Mesothelial cell of epicardium (in vitro differentiated cells): ENCODE data around the gene WDFY3. TPM values are rescaled to one million over a fixed set of nuclear protein-coding genes. Genes with fewer than 3 reads are reported as not detected.

Experiments used
- DNase-seq, 2 experiments: peaks; one replicate each; pipeline ENCODE4 v3.0.0; 2021; ENCODE audit warnings: low spot score in 2 of 2; ENCODE audit not compliant: unreplicated experiment in 2 of 2
- H3K27ac Mint-ChIP-seq: 2 replicates; pipeline ENCODE4 v1.8.0; 2021; ENCODE audit warnings: mixed read lengths
- H3K27me3 Mint-ChIP-seq: 2 replicates; pipeline ENCODE4 v1.8.0; 2021; ENCODE audit warnings: low read depth, mixed read lengths
- H3K36me3 Mint-ChIP-seq: 2 replicates; pipeline ENCODE4 v1.8.0; 2021; ENCODE audit warnings: mixed read lengths
- H3K4me1 Mint-ChIP-seq: 2 replicates; pipeline ENCODE4 v1.8.0; 2021; ENCODE audit warnings: mixed read lengths
- H3K4me3 Mint-ChIP-seq: 2 replicates; pipeline ENCODE4 v1.8.0; 2021; ENCODE audit warnings: mild to moderate bottlenecking, moderate library complexity, mixed read lengths
- H3K9me3 Mint-ChIP-seq: 2 replicates; pipeline ENCODE4 v1.8.0; 2021; ENCODE audit warnings: mixed read lengths
- CTCF ChIP-seq: fragments of 200-600 bp; sonication (generic); IDR thresholded peaks from one replicate; pipeline ENCODE4 v1.5.0; 2021; ENCODE audit warnings: antibody characterized with exemption; ENCODE audit not compliant: unreplicated experiment
- total RNA-seq: library from RNA; stranded (reverse); gene quantifications from 3 replicates; pipeline ENCODE4 v1.2.1, GENCODE V29; 2021

The WDFY3 gene
- total RNA-seq, 1 donor from 2014 or later, result 115 TPM

GRCh38 chr4:84733343-84734033 lies 233.0 kb downstream of the WDFY3 start:
- Mint-ChIP-seq H3K27ac (no peak overlapping the region), H3K36me3 (peaks cover 35% of the 10 kb centered on the region)
- no peak for DNase-seq

GRCh38 chr4:84730375-84730774 lies 236.1 kb downstream of the WDFY3 start:
- peaks cover 24% of the 10 kb centered on the region for H3K36me3 Mint-ChIP-seq
- no peak overlapping the region for H3K4me3 Mint-ChIP-seq
- H3K27ac Mint-ChIP-seq, result no peak overlapping the region
- H3K9me3 Mint-ChIP-seq, result no peaks in the 10 kb centered on the region
- DNase-seq, result no peak
- H3K4me1 Mint-ChIP-seq, result no peaks in the 10 kb centered on the region
- H3K27me3 Mint-ChIP-seq, result no peaks in the 10 kb centered on the region
- no peak for TF ChIP-seq CTCF

More at GRCh38 chr4:84733343-84734033, 233.0 kb downstream of the WDFY3 start:
- no peak overlapping the region for H3K4me3 Mint-ChIP-seq
- no peaks in the 10 kb centered on the region for H3K9me3 Mint-ChIP-seq
- no peaks in the 10 kb centered on the region for H3K27me3 Mint-ChIP-seq
- no peaks in the 10 kb centered on the region for H3K4me1 Mint-ChIP-seq
- TF ChIP-seq CTCF, result no peak

- H3K36me3 Mint-ChIP-seq, result peaks cover 34% of the 10 kb centered on the region
- H3K27ac Mint-ChIP-seq, result no peak overlapping the region
- no peaks in the 10 kb centered on the region for H3K4me1 Mint-ChIP-seq
- H3K9me3 Mint-ChIP-seq, result no peaks in the 10 kb centered on the region
- no peak overlapping the region for H3K4me3 Mint-ChIP-seq
- TF ChIP-seq CTCF, result no peak
- no peak for DNase-seq
- H3K27me3 Mint-ChIP-seq, result no peaks in the 10 kb centered on the region
These were observed 239.0 kb downstream of the WDFY3 start for GRCh38 chr4:84727491-84727890.

GRCh38 chr4:84726356-84726755 lies 240.1 kb downstream of the WDFY3 start:
- no peak for TF ChIP-seq CTCF
- H3K27me3 Mint-ChIP-seq, result no peaks in the 10 kb centered on the region
- H3K4me1 Mint-ChIP-seq, result no peaks in the 10 kb centered on the region
- no peak overlapping the region for H3K27ac Mint-ChIP-seq
- H3K36me3 Mint-ChIP-seq, result peaks cover 34% of the 10 kb centered on the region
- H3K9me3 Mint-ChIP-seq, result no peaks in the 10 kb centered on the region
- H3K4me3 Mint-ChIP-seq, result no peak overlapping the region
- DNase-seq, result no peak

GRCh38 chr4:84722720-84723119 lies 243.8 kb downstream of the WDFY3 start:
- Mint-ChIP-seq H3K4me3 (no peak overlapping the region), H3K36me3 (peaks cover 53% of the 10 kb centered on the region), H3K9me3 (no peaks in the 10 kb centered on the region), H3K27me3 (no peaks in the 10 kb centered on the region), H3K27ac (no peak overlapping the region), H3K4me1 (no peaks in the 10 kb centered on the region)
- no peak for DNase-seq
- TF ChIP-seq CTCF, result no peak
